Activated gamma-delta T cell treated with Interleukin-2 at 50 U/mL for 16 hours (primary cell): Measurements from ENCODE around the gene KCNN3.

Experiments
- DNase-seq: peaks from one replicate; pipeline ENCODE4 v3.0.0-alpha.2; 2020

KCNN3 gene

DNA sequence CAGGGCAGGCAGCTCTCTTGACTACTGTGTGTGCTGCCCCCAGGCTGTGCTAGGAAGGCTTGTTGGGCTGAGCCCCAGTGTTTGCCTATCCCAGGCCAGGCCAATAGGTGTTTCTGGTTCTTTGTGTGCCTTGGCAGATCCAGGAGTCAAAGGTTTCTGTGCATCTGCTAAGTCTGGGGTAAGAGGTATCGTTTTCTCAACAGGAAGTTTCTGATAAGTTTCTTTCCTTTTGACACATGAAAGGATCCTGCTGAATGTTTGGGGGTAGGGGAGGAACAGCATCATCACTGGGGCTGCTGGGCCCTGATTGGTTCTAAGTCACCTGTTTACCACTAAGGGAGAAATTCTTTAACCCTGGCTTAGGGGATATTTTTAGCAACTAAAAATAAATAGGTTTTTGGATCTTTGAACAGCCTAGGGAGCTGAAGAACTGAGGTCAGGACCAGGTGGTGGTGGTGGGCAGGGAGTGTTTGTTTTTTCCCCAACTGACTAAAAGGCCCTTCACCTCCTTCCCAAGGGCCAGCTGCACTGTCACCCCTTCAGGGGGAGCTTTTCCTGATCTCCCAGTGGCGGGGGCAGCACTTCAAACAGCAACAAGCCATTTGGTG, 85.1 kb downstream of the KCNN3 start:
- DNase-seq: peak; percentile 6

DNA sequence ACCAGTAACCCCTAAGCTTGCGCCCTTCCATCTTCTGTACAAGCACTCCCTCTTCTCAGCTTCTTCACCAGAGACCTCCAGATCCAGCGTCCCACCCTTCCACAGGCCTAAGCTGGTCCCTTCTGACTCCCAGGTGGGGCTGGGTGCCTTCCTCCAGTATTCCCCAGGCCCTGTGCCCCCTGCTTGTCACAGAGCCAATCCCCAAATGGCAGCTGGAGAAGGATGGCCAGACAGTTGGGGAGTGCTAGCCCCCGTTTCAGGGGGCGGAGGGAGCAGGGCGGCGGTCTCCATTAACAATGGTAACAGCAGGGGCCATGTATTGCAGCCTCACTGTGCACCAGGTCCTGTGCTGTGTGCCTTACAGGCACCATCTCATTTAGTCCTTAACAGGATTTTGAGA, 85.7 kb downstream of the KCNN3 start:
- no peak for DNase-seq

DNA sequence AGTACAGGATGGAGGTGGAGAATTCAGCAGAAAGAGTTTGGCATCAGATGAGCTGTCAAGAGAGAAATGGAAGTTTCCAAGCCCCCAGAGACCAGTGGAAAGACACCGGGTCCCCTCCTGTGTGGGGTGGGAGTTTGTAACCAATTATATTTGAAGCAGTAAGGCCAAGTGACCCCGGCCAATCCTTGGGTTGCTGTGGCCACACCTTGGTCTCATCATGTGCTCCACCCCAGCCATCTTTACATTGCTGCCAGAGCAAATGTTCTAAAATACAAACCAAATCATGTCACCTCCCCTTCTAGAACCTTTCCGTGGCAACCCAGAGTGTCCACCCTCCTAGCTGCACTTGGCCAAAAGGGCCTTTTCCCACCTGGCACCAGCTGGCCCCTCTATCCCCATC, 86.1 kb downstream of the KCNN3 start:
- no peak for DNase-seq

DNA sequence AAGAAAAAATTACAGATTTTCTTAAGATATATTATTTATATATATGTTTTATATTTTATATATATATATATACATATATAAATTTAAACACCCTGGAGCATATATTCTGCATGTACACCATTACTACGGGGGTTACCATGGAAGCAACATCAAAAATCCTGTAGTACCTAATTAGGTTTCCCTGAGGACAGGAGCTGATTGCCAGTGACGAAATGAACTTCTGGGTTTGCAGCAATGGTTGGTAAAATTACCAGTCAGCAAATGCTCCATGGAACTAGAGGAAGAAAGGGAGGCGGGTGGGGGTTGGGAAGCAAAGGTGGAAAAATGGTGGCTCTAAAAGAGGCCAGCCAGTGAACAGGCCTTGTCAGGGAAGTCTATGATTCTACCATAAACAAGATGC, 89.5 kb downstream of the KCNN3 start:
- no peak for DNase-seq

DNA sequence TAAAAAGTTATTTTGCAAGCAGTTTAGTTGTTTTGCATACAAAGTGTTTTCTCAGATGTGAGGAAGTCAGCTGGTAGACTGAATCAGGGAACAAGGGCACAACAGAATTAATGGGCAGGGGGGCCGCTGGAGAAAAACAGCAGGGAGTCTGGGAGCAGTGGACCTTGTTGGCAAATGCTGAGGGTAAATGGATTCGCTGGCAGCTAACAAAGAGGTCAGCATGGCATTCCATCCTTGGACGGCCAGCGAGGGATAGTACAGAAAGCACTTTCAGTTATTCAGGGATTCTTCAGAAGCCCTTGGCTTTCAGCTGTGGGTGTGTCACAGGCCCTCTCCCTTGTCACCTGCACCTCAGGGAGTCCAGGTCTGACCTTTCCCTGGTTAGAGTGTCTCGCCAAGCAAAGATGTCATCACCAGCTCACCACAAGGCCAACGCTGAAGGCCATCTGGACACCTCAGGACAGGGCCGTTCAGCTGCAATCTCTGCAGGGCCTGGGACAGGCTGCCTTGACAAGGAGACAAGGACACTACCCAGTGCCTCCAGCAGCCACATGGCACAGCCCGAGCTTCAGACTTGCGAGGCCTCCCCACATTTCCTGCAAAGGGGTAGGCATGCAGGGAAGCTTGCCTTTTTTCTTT, 90.4 kb downstream of the KCNN3 start:
- no peak for DNase-seq

DNA sequence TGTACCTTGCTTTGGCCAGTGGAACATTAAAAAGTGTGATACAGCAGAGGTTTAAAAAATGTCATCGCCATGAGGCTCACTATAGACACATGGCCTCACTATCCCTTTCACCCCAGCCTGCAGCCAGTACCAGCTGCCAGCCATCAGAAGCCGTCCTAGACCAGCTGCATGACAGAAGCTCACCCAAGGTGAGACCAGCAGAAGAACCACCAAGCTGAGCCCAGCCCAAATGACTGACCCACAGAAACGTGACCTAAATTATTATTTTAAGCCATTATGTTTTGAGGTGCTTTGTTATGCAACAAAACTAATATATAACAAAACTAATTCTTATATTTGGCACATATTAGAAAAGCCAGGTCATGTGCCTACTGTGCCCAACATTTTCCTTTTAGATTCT, 91.1 kb downstream of the KCNN3 start:
- no peak for DNase-seq

DNA sequence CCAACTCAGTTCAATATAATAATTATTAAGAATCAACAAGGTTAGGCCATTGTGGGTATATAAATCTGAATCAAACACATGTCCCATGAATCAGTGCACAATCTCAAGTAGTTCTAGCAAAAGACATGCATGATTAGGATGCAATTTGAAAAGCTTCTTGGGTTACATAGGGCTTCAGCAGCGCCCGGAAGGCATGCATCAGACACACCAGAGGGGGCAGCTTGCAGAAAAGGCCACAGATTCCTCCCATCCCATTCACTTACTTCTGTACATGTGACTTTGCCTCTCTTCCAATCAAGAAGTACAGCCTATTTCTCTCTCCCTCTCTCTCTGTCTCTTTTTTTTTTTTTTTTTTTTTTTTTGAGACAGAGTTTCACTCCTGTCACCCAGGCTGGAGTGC, 91.8 kb downstream of the KCNN3 start:
- DNase-seq: no peak

DNA sequence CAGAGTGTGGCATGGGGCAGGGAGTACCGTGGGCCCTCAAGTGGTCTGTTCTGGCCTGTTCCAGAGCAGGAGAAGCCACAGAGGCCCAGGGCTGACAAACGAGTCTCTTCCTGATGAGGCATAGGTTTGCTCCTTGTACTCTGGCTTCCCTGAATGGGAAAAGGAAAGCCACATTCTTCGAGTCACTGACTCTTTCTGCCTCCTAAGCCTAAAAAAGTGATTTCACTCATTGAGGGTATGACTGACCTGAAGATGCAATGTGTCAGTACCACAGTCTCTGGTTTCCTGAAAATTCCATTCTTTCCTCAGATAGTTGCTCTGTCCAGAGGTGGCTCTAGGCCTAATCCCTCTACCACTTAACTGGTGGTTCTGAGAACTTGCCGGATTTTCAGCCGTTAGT, 92.3 kb downstream of the KCNN3 start:
- DNase-seq: no peak

DNA sequence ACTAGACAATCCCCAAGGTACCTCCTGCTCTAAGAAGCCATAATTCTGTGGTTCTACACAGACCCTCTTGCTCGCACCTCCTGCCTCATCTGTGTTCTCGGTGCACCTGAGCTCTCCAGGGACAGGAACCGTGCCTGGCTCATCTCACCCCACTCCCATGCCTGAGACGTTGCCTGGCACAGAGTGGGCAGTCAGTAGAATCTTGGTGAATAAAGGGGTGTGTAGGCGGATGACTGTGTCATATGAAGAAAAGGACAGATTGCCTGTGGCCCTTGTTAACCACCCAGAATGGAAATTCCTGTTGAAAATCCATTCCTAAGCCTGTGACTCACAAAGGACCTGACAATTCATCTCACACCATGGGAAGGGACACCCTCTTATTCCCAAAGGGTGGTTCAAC, 92.9 kb downstream of the KCNN3 start:
- no peak for DNase-seq

DNA sequence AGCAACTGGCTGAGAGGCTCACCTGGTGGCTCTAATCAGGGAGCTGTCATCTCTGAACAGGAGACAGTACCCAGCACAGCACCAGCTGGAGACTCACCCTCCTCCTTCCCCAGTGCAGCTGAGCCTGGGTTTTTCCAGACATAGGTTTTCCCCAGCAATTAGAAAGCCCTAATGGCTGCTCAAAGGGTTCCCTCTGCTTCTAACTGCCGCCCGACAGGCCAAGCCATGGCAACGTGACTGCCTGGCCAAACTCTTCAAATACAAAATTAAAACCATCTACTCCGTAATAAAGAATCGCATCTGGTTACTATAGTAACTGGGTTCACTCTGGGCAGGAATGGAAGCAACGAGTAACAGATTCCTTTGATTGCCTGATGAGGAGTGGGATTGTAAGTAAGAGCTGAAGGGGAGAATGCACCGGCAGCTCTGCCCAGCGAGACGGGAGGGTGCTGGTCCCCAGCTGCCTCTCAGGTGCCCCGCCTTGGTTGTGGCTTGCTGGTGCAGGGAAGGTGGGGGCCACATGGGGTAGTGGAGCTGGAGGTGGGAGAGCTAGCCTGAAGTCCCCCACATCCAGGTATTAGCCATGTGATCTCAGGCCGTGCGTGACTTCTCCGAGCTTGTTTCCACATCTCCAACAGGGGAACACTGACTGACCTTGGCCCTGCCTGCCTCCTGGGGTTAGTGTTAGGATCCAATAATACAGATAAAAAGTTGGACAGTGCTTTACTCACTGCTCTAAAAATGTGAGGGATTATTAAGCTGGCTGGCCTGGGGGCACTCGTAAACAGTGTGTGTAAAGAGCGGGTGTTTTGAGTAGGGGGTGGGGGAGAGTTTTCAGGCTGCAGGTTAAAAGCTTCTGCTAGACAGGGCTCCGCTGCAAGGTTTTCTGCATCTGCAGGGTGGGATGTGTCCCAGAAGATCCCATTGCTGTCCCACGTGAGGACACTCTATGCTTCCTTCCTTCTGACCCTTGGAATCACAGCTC, 94.2 kb downstream of the KCNN3 start:
- no peak for DNase-seq

DNA sequence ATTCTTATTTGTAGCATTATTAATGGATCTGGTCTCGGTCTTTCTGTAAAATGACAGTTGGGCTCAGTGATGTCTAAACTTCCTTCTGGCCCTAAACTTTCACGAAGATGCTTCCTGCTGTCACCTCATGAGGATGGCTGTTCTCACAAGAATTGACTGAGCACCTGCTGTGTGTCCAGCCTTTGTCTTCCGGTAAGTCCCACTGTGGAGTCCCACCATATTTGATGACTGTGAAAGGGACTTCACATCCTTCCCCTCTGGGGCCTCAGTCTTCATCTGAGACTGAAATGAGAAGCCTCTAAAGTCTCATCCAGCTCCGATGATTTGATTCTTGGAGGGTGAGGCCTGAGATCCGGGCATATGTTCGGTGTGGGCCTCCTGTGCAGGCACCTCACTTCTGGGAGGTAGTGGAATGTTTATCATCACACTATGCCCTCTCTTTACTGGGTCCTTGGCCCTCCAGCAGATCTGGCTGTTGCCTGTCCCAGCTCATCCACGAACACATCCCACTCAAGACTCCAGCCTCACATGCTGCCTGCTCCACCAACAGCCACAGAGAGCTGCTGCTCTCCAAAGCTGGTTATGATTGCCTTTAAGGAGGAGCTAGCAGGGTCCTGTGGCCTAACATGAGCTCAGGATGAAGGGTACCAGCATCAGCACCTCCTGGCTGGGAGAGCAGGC, 95.8 kb downstream of the KCNN3 start:
- DNase-seq: no peak

DNA sequence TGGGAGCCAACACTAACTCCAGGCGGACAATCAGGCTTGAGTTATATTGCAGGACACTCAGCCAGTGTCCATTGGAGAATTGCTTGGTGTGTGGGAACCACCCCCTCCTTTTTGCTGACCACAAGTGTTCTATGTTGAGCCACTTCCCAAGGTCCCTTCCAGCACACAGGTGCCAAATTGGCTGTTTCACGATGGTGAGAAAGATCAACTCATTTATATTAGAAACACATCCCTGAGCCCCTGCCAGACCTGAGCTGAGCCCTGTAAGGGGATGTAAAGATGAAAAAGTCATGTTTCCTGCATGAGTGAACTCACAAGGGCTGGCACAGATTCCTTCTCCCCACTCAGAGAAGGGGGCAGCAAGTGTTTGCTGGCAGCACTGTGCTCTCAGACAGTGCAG, 96.5 kb downstream of the KCNN3 start:
- DNase-seq: no peak

DNA sequence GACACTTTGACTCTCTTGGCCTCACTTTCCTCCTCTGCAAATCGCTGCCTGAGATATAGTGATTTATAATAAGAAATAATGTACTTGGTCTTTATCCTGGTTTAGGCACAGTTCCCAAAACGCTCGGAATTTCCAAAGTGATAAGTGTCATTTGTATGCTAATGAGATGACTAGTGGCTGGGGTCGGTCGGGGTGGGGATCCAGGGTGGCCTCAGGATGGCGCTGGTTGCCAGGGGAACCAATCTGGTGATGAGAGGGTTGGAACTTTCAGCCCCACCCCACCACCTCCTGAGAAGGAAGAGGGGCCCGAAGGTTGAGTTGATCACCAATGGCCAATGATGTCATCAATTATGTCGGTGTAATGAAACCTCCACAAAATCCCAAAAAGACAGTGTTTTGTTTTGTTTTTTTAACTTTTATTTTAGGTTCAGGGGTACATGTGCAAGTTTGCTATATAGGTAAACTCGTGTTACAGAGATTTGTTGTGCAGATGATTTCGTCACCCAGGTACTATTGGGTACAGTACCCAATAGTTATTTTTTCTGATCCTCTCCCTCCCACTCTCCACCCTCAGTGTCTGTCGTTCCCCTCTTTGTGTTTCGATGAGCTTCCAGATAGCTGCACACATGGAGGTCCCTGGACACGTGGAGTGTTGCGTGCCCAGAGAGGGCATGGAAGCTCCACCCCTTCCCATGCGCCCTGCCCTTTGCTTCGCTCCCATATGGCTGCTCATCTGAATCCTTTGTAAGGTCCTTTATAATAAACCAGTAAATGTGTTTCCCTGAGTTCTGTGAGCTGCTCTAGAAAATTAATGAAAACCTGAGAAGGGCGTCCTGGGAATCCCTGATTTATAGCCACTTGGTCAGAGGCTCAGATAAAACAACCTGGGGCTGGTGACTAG, 97.2 kb downstream of the KCNN3 start:
- DNase-seq: peak; percentile 34

DNA sequence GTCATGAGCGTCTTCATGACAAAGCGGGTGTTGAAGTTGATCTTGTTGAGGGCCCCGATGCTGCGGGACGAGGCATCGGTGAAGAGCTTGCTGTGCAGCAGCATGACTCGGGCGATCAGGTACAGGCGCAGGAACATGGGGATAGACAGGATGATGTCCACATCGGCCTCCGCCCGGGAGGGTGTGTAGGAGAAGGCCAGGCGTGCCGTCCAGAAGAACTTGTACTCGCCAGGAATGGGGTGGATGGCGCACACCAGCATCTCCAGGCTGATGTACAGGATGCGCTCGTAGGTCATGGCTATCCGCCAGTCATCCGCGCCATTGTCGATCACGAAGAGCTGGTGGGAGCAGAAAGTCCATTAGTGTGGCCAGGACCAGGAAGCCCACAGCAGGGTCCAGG, 98.0 kb downstream of the KCNN3 start:
- no peak for DNase-seq

DNA sequence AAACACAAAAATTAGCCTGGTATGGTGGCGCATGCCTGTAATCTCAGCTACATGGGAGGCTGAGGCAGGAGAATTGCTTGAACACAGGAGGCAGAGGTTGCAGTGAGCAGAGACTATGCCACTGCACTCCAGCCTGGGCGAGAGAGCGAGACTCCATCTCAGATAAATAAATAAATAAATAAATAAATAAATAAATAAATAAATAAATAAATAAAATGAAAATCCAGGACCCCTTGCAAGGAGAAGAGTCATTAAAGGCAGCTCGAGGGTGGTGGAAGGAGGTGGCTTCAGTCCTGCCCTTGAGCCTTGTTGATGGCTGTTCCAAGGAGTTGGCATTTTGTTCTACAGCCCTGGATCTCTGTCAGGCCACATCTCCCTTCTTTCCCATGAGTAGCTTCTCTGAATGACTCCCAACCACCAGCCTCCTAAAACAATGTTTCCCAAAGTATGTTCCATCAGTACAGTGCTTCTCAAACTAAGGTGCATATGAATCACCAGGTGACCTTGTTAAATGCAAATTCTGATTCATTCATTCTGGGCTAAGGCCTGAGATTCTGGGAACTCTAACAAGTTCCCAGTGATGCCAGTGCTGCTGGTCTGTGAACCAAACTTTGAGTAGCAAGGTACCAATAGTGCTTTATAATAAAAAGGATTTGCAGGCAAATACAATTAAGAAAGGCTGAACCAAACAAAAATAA, 99.0 kb downstream of the KCNN3 start:
- no peak for DNase-seq

DNA sequence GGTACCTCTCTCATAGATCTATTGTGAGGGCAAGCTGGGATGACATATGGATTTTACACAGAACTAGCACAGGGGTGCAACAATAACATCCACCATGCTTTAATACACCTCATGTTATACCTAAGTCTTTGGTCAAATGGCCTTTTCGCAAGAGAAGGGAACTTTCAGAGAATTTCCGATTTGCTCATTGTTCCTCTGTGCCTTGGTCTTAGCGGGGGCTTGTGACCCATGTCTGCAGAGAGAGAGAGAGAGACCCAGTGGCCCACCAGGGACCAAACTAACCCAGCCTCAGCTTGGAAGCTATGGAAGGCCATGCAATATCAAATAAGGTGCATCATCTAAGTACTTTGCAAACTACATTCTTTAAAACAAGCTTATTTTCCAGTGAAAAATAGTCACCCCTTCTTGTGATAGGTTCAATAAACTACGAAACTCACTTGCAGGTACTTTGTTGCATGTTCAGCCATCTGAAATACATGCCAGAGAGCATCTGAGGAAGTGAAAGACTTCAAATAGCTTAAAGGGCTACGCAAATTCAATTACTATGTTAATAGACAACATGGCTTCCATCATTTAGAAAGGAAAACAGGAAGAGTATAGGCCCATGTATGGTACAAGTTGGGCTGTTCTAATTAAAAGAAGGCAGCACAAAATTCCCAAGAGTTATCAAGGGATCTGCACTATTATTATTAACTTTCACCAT, 100.7 kb downstream of the KCNN3 start:
- no peak for DNase-seq

DNA sequence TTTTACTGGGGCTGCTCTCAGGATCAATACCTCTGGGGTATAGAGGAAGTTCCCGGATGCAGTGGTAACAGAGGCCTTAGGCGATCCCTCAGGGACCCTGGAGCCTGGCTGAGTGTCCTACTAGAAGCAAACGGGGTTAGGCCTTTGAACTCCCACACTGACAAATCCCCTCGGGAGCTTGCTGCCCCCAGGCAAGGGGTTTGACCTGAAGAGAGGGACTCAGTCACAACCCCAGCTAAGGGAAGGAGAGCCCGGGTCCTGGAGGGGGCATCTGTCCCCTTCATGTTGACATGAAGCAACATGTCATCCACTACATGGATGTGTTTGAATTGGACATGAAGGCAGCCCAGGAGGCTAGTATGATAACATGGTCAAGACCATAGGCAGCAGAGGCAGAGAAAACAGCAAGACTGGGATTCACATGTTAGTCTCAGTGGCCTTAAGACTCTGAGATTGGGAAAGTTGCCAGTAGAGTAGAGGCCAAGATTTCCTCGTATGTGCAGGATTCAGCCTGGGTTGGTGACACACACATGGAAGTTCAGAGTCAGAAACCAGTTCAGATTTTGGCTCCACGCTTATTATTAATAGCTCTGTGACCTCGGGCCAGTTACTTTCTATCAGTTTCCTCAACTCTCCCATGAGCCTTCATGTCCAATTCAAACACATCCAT, 101.5 kb downstream of the KCNN3 start:
- no peak for DNase-seq

DNA sequence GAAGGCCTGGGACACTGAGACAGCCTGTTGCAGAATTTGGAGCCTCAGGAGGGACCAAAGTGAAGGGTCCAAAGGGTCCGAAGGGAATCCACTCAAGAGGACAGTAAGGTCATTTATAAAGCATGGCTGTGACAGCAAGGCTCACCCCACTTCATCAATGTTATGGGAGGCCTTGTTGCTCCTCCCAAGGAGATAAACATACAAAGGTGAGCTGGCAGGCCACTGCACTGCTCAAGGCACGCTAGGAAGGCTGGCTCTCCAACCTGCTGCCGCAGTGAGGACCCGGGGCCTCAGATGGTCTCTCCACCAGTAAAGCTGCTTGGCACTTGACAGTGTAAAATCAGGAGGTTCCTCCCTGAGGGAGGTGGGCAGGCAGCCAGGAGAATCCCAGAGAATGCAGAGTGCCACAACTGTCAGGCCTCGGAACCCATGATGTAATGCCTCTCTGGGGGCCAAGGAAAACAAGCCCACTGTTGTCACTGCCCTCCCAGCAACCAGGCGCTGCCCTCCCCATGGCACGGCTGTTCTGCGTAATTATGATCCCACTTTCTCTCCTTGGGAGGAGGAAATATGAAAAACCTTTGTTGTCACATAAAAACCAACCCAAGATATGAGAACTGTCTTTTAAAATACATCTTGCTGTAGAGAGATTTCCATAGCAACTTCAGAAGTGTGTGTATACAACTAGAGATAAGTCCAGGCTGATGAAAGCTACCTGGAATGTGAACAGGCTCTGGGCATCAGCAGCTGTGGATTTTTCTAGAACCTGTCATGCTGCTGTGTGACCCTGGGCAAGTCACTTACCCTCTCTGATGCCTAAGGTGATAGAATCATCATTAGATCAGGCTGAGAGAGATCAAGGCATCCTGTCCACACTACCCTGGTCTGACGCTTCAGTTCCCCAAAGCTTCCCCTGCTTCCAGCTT, 102.5 kb downstream of the KCNN3 start:
- DNase-seq: no peak

DNA sequence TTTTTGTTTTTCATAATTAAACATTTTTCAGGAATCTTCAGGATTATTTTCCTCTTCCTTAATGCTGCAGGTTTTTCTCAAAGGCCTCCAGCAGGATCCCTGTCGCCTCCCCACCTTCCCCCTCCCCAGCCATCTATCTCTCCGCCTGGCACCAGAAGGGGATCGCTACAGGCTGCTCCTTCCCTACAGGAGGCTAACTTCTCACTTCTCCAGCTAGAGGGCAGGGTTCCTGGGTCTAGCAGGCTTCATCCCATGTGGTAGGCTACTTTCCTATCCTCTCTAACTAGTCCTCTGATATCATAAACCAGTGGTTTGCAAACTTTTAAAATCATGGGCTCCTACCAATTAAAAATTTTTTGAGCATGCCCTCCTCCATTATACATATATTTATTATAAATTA, 104.1 kb downstream of the KCNN3 start:
- no peak for DNase-seq
